ENCODE results near the gene MICOS13. TPM values are rescaled to one million over a fixed set of nuclear protein-coding genes. Genes with fewer than 3 reads are reported as not detected.

MICOS13 gene
- total RNA-seq, 1 experiment from 2014 or later: 93.5 TPM

- no TSS peak for BruUV-seq (replicated peaks)
- Histone ChIP-seq H3K27ac (ENCODE audit: low read length) (no peak overlapping the region), H3K36me3 (ENCODE audit: control insufficient read depth, insufficient read depth, low read length) (no peaks in the 10 kb centered on the region), H3K4me1 (ENCODE audit: control insufficient read depth, insufficient read depth, low read length) (no peaks in the 10 kb centered on the region; the same call in 1 of the 2 replicates), H3K27me3 (ENCODE audit: control insufficient read depth, insufficient read depth, low read length) (no peaks in the 10 kb centered on the region), H3K9me3 (ENCODE audit: control insufficient read depth, insufficient read depth, low read depth, low read length) (no peaks in the 10 kb centered on the region), H3K4me3 (ENCODE audit: low read depth in 2 of 2, low read length in 2 of 2) (no peak overlapping the region)
- ATAC-seq (no peak), DNase-seq (ENCODE audit: low read depth, low spot score) (no peak)
- ChIA-PET CTCF (no interaction called here), POLR2A (no interaction called here)
- intact Hi-C loops (cut with micrococcal nuclease; ENCODE audit: unreplicated experiment) (no loop called here), in situ Hi-C loops (cut with HindIII; ENCODE audit: low pct_unique_long_range_greater_than_20kb, low sequenced_read_pairs) (no loop called here)
- TF ChIP-seq CTCF (IDR thresholded peaks at IDR 0.05) (no peak), TCF7L2 (IDR thresholded peaks at IDR 0.05; ENCODE audit: low read depth, low read length) (no peak), SIN3A (IDR thresholded peaks at IDR 0.05; ENCODE audit: borderline replicate concordance, insufficient read depth, low read depth, low read length) (no peak), POLR2AphosphoS5 (IDR thresholded peaks at IDR 0.05; ENCODE audit: low read depth, low read length) (no peak), REST (IDR thresholded peaks at IDR 0.05; ENCODE audit: insufficient read depth in 1 of 2, low read depth in 2 of 2, low read length in 1 of 2) (no peak)
Measured at GRCh38 chr19:5635427-5635826, 44.9 kb downstream of the MICOS13 start.

GRCh38 chr19:5632657-5633056 is 47.7 kb downstream of the MICOS13 start:
- intact Hi-C loops (cut with micrococcal nuclease; ENCODE audit: unreplicated experiment) (no loop called here), in situ Hi-C loops (cut with HindIII; ENCODE audit: low pct_unique_long_range_greater_than_20kb, low sequenced_read_pairs) (no loop called here)
- BruUV-seq (replicated peaks): no TSS peak
- CTCF ChIA-PET: no interaction called here
- TF ChIP-seq POLR2AphosphoS5 (IDR thresholded peaks at IDR 0.05; ENCODE audit: low read depth, low read length) (no peak), CTCF (IDR thresholded peaks at IDR 0.05) (no peak), REST (IDR thresholded peaks at IDR 0.05; ENCODE audit: insufficient read depth in 1 of 2, low read depth in 2 of 2, low read length in 1 of 2) (no peak), TCF7L2 (IDR thresholded peaks at IDR 0.05; ENCODE audit: low read depth, low read length) (no peak), SIN3A (IDR thresholded peaks at IDR 0.05; ENCODE audit: borderline replicate concordance, insufficient read depth, low read depth, low read length) (no peak)
- ATAC-seq: no peak
- POLR2A ChIA-PET: no interaction called here
- DNase-seq (ENCODE audit: low read depth, low spot score): no peak
- Histone ChIP-seq H3K4me3 (ENCODE audit: low read depth in 2 of 2, low read length in 2 of 2) (no peak overlapping the region), H3K9me3 (ENCODE audit: control insufficient read depth, insufficient read depth, low read depth, low read length) (no peaks in the 10 kb centered on the region), H3K4me1 (ENCODE audit: control insufficient read depth, insufficient read depth, low read length) (no peaks in the 10 kb centered on the region; the same call in 1 of the 2 replicates), H3K27ac (ENCODE audit: low read length) (no peak overlapping the region), H3K27me3 (ENCODE audit: control insufficient read depth, insufficient read depth, low read length) (no peaks in the 10 kb centered on the region), H3K36me3 (ENCODE audit: control insufficient read depth, insufficient read depth, low read length) (peaks cover 6% of the 10 kb centered on the region; the same call in 1 of the 2 replicates)
